Stimulated activated CD8-positive, alpha-beta memory T cell treated with anti-CD3 and anti-CD28 coated beads, Interleukin-2, amount 100 ng/mL, for 48 hours (primary cell): ENCODE data around the gene NCMAP.

Experiments
- DNase-seq, 2 donors: peaks; one replicate each; pipeline ENCODE4 v3.0.0-alpha.2; 2020; ENCODE audit warnings: low read depth in 2 of 2

Gene NCMAP

GRCh38 chr1:24570265-24571125 is 14.6 kb downstream of the NCMAP start:
- DNase-seq = no peak

- no peak for DNase-seq
Observed at GRCh38 chr1:24572301-24572700, 16.4 kb downstream of the NCMAP start.

DNA sequence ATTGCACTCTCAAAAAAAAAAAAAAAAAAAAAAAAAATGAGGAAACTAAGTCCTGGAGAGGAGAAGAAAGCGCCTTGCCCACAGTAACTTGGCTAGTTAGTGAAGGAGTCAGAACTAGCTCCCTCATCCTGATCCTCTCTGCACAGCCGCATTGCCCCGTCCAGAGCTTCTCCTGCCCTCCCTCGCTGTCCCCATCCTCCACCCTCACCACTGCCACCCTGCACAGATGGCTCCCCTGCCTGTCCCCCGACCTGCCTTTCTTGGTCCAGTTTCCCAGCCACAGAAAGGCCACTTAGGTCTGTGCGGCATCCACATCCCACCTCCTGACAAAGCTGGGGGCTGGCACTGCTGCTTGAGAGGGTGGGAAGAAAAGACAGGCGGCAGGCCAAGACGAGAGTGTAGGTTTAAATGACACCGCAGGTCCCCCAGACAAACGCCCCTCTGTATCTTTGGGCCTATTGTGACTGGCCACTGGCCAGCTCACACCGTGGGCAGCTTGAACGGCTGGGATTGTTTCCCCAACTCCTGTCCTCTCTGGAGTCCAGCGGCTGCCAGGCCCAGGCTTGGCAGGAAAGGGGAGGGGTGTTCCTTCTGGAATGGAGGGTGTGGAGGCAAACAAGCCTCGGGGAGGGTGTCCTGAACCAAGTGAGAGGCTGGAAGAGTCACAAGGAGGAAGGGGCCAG is 20.2 kb downstream of the NCMAP start:
- DNase-seq = no peak

GRCh38 chr1:24578846-24579245 is 23.0 kb downstream of the NCMAP start:
- DNase-seq = no peak

- DNase-seq = no peak
Observed at GRCh38 chr1:24580756-24581155, 24.9 kb downstream of the NCMAP start.

- no peak for DNase-seq
Observed at GRCh38 chr1:24584171-24584647, 28.3 kb downstream of the NCMAP start.

- DNase-seq = no peak
Observed at GRCh38 chr1:24586119-24586518, 30.2 kb downstream of the NCMAP start.

- no peak for DNase-seq
Observed at GRCh38 chr1:24586970-24587820, 31.3 kb downstream of the NCMAP start.

- no peak for DNase-seq
Observed at GRCh38 chr1:24588573-24588972, 32.7 kb downstream of the NCMAP start.

DNA sequence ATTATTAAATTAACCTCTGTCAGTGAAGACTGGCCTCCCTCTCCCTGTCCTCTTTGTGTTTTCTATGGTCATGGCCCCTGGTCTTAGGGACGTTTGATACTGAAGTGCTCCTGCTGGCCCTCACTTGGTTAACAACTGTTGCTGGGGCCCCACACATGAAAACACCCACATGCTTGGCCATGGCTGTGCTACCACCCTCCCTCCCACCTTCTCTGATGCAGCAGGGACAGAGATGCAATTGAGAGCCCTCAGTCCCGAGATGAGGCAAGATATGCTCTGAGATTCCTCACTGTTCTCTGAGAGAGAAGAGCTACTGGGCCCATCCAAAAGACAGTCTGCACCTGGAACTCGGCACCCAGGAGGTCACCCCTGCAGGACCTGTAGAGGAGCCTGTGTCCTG is 33.3 kb downstream of the NCMAP start:
- no peak for DNase-seq

GRCh38 chr1:24591781-24592180 is 35.9 kb downstream of the NCMAP start:
- no peak for DNase-seq

GRCh38 chr1:24594328-24594598 is 38.4 kb downstream of the NCMAP start:
- DNase-seq = no peak

GRCh38 chr1:24596401-24596880 is 40.6 kb downstream of the NCMAP start:
- DNase-seq = no peak

DNA sequence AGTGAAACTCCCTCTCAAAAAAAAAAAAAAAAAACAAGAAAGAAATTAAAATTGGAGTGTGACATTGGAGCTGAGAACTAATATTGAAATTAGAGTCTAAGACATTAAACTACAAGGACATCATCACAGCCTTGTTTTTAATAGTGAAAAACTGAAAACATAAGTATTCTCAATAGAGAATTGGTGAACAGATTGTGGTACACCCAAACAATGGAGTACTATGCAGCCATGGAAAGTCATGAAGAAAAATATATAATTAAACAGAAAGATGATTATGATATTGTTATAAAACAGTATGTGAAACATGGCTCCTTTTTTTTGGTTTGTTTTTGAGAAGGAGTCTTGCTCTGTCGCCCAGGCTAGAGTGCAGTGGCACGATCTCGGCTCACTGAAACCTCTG is 43.4 kb downstream of the NCMAP start:
- no peak for DNase-seq

- DNase-seq = no peak
Observed at GRCh38 chr1:24600551-24600950, 44.7 kb downstream of the NCMAP start.

DNA sequence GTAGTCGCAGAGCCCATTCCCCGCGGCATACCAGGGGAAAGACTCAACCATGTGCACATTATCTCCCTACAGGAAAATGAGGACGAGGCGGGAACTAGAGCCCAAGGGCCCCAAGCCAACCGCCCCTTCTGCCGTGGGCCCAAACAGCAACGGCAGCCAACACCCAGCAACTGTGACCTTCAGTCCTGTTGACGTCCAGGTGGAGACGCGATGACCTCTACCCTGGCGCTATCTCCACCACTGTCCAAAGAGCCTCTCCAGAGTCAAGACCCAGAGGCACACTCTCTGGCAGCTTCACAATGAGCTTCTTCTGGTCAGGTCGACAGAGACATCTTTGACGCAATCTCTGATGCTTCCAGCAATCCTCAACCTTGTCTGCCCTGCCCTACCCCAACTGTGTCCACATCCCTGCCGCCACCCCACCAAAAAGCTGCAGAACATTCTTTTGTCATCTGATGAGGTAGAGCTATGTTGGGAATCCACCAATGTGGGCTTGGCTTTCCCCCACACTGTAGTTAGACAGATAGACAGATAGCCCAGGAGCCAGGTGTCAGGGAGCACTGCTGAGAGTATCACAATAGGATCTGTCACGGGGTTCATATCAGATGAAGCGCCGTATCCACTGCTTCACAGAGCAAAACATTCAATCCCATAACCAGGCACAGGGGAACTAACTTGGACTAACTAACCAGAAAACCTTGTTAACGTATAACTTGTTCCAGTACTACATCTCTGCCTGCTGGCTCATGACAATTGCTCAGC is 49.8 kb downstream of the NCMAP start:
- no peak for DNase-seq

DNA sequence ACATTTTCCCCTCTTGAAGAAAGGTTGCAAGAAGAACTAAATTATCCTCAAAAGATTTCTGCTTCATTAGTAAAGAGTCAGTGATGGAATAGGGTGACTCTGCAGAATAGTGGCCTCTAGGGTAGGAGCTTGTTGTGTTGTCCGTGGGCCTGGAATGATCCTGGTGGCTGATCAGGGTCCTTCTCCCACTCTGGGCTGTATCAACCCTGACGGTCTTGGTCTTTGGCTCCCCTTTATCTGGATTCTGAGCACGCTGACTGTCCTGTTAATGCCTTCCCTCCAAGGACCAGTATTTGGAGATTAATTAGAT is 50.4 kb downstream of the NCMAP start:
- DNase-seq = no peak

DNA sequence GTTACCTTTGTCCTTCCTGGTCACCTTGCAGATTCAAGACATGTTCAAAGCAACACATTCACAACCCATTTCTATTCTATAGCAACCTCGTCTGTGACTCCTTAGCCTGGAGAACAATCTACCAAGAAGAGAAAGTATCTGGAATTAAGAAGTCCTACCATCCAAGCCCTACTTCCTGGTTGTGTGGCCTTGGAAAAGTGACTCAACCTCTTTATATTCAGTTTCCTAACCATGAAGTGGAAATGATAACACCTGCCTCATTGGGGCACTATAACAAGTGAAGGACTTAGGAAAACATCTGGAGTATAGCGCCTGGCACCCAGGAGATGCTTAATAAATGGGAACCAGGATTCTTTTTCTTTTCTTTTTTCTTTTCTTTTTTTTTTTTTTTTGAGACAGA is 50.7 kb downstream of the NCMAP start:
- no peak for DNase-seq

GRCh38 chr1:24609949-24610517 is 54.1 kb downstream of the NCMAP start:
- no peak for DNase-seq

GRCh38 chr1:24619376-24619775 is 63.5 kb downstream of the NCMAP start:
- DNase-seq = no peak

GRCh38 chr1:24620678-24621077 is 64.8 kb downstream of the NCMAP start:
- no peak for DNase-seq
